Measurements from ENCODE around the gene AKAP13.

AKAP13 gene

DNA sequence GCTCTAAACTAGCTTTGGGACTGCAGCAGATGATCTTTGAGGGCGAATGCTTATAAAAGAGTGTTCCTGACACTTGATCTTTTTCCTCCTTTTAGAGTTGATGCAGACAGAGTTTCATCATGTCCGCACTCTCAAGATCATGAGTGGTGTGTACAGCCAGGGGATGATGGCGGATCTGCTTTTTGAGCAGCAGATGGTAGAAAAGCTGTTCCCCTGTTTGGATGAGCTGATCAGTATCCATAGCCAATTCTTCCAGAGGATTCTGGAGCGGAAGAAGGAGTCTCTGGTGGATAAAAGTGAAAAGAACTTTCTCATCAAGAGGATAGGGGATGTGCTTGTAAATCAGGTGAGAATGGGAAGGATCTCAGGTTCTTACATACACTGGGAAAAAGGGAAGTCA lies 338.6 kb downstream of the AKAP13 start:
- Histone ChIP-seq H3K4me3 (ENCODE audit: low read depth, low read length) (no peak overlapping the region), H3K4me1 (ENCODE audit: control insufficient read depth, insufficient read depth, low read length) (no peaks in the 10 kb centered on the region), H3K27me3 (ENCODE audit: control insufficient read depth, insufficient read depth, low read length) (no peaks in the 10 kb centered on the region), H3K9ac (ENCODE audit: low read depth, low read length) (no peak overlapping the region), H3K9me3 (ENCODE audit: control insufficient read depth, insufficient read depth, low read length) (no peaks in the 10 kb centered on the region), H3K36me3 (ENCODE audit: control insufficient read depth, insufficient read depth, low read length) (peaks cover 4% of the 10 kb centered on the region)

DNA sequence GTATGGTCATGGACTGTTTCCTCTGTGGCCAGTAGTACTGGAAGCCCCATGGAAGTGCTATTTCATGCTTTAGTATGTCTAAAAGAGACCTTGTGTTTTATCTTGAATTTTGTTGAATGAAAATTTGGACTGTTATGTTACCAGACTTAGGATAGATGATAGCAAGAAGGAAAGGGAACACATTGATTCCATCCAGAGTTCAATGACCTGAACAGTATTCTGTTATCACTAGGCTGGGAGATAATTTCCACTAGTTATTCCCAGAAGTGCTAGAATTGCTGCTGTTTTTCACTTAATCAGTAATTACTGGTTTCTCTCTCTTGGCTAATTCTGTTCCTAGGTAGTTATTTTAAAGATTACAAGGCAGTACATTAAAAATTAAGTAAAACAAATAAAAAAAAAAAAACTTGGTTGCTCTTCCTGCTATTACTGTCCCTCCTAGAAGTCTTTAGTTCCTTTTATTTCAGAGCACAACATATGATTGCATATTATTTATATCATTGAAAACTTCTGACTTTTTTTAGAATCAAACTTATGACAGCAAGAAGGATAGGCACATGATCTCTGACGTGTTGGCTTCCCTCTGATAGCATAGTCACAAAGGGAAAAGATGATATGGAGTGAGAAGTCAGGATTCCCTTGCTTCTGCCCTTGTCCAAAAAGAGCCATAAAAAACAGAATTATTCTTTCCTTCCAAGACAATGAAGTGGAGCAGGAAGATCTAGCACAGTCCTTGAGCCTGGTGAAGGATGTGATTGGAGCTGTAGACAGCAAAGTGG lies 342.2 kb downstream of the AKAP13 start:
- H3K9ac ChIP-seq (ENCODE audit: low read depth, low read length), result no peak overlapping the region
- no peaks in the 10 kb centered on the region for H3K9me3 ChIP-seq (ENCODE audit: control insufficient read depth, insufficient read depth, low read length)
- peaks cover 4% of the 10 kb centered on the region for H3K36me3 ChIP-seq (ENCODE audit: control insufficient read depth, insufficient read depth, low read length)
- H3K4me3 ChIP-seq (ENCODE audit: low read depth, low read length), result no peak overlapping the region
- H3K27me3 ChIP-seq (ENCODE audit: control insufficient read depth, insufficient read depth, low read length), result no peaks in the 10 kb centered on the region
- H3K4me1 ChIP-seq (ENCODE audit: control insufficient read depth, insufficient read depth, low read length), result no peaks in the 10 kb centered on the region

DNA sequence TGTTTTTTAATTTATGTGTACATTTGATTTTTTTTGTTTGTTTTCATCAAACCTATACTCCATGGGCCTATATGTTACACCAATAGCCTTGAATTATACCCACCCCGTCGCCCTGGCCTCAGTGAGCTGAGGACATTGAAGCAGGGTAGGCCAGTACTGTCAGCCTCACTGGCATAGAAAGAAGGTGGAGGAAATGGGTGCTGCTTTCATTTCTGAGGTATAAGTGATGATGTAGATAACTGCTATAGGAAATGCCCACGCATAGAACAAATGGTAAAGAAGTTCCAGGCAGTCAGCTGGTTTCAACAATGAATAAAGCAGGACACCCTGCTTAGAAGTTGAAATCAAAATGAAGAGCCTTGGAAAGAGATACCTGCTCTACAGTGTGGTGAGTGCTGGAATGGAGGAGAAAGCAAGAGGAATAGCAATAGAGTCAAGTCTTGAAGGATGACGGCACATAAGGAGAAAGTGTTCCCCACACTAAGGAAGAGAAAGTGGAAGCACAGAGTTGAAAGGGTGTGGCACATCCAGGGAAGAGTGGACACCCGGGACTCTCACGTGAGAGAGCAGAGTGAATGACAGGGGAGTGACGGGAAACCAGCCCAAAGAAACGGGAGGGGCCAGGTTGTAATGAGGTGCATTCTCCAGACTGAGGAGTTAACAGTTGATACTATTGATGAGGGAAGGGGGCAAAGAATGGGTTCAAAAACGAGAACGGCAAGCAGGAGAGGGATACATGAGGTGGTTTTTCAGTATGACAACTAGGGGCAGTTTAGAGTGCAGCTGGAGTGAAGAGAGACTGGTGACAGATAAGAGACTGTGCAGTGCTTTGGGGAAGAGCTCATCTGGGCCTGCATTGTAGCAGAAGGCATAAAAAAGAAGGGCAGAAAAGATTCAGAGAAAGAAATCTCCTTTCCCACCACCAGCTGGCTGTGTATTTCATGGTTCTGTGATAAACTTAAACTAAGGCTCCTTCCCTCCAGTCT lies 343.9 kb downstream of the AKAP13 start:
- no peak overlapping the region for H3K9ac ChIP-seq (ENCODE audit: low read depth, low read length)
- no peaks in the 10 kb centered on the region for H3K4me1 ChIP-seq (ENCODE audit: control insufficient read depth, insufficient read depth, low read length)
- no peak overlapping the region for H3K4me3 ChIP-seq (ENCODE audit: low read depth, low read length)
- H3K27me3 ChIP-seq (ENCODE audit: control insufficient read depth, insufficient read depth, low read length), result no peaks in the 10 kb centered on the region
- peaks cover 4% of the 10 kb centered on the region for H3K36me3 ChIP-seq (ENCODE audit: control insufficient read depth, insufficient read depth, low read length)
- H3K9me3 ChIP-seq (ENCODE audit: control insufficient read depth, insufficient read depth, low read length), result no peaks in the 10 kb centered on the region

DNA sequence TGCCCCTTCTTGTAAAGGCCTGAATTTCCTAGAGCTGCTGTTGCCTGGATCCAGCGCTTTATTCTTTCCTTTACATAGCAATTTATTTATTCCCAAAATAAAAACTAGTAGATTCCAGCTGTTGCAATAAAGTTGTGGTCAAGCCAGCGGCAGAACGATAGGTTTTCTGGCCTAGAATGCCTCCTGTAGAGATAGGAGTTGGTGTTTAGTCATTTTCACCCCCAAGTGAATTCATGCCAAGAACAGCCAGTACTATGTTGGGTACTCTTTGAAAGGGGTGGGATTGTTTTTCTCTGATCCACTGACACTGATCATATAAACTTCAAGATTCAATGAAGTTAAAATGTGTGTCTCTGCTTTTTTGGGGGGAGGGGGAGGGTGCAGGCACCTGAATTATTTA lies 344.6 kb downstream of the AKAP13 start:
- peaks cover 4% of the 10 kb centered on the region for H3K36me3 ChIP-seq (ENCODE audit: control insufficient read depth, insufficient read depth, low read length)

DNA sequence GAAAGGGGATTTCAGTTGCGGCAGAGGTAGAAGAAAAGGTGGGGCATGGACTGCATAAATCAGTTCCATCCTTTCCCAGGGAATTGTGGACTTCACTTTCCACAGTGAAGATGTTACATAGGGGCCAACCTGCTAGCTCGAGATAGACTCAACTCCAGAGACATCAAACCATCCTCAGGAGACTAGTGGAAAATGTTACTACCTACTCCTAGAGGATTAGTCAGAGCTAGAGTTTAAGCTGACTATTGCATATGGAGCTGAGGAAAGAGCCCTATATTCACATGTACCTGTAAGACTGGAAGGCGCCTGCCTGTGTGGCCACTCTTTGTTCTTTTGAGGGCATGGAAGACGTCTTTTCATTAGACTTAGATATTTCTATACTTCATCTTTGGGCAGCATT lies 345.2 kb downstream of the AKAP13 start:
- Histone ChIP-seq H3K9me3 (ENCODE audit: control insufficient read depth, insufficient read depth, low read length) (no peaks in the 10 kb centered on the region), H3K9ac (ENCODE audit: low read depth, low read length) (no peak overlapping the region), H3K4me1 (ENCODE audit: control insufficient read depth, insufficient read depth, low read length) (no peaks in the 10 kb centered on the region), H3K27me3 (ENCODE audit: control insufficient read depth, insufficient read depth, low read length) (no peaks in the 10 kb centered on the region), H3K4me3 (ENCODE audit: low read depth, low read length) (no peak overlapping the region), H3K36me3 (ENCODE audit: control insufficient read depth, insufficient read depth, low read length) (peaks cover 4% of the 10 kb centered on the region)

More for the DNA sequence above, 344.6 kb downstream of the AKAP13 start:
- H3K9ac ChIP-seq (ENCODE audit: low read depth, low read length), result no peak overlapping the region
- H3K9me3 ChIP-seq (ENCODE audit: control insufficient read depth, insufficient read depth, low read length), result no peaks in the 10 kb centered on the region
- no peaks in the 10 kb centered on the region for H3K27me3 ChIP-seq (ENCODE audit: control insufficient read depth, insufficient read depth, low read length)
- no peak overlapping the region for H3K4me3 ChIP-seq (ENCODE audit: low read depth, low read length)
- H3K4me1 ChIP-seq (ENCODE audit: control insufficient read depth, insufficient read depth, low read length), result no peaks in the 10 kb centered on the region

DNA sequence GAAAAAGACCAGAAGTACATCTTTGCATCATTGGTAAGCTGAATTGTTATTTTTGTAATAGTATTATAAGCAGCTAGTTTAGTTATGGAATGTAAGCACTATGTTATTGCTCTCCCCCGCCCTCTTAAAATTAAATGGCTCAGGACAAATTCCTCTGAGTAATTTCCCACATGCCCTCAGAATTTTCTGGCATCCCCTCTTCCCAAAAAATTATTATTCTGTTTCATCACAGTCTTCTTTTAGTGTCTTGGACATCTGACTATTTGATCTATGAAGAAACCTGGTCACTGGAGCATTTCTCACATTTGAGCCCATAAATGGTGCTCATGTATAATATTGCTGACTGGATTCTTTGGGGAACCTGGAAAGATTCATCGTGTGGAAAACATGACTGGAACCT lies 346.1 kb downstream of the AKAP13 start:
- Histone ChIP-seq H3K4me3 (ENCODE audit: low read depth, low read length) (no peak overlapping the region), H3K9ac (ENCODE audit: low read depth, low read length) (no peak overlapping the region), H3K9me3 (ENCODE audit: control insufficient read depth, insufficient read depth, low read length) (no peaks in the 10 kb centered on the region), H3K36me3 (ENCODE audit: control insufficient read depth, insufficient read depth, low read length) (peaks cover 8% of the 10 kb centered on the region), H3K4me1 (ENCODE audit: control insufficient read depth, insufficient read depth, low read length) (no peaks in the 10 kb centered on the region), H3K27me3 (ENCODE audit: control insufficient read depth, insufficient read depth, low read length) (no peaks in the 10 kb centered on the region)

DNA sequence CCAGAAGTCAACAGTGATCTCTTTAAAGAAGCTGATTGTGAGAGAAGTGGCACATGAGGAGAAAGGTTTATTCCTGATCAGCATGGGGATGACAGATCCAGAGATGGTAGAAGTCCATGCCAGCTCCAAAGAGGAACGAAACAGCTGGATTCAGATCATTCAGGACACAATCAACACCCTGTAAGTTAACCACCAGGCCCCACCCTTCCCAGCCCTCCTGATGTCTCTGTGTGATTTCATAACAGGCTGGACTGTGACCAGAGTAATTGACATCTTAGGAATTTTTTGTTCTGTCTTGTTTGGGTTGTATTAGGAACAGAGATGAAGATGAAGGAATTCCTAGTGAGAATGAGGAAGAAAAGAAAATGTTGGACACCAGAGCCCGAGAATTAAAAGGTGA lies 346.7 kb downstream of the AKAP13 start:
- Histone ChIP-seq H3K9ac (ENCODE audit: low read depth, low read length) (no peak overlapping the region), H3K36me3 (ENCODE audit: control insufficient read depth, insufficient read depth, low read length) (peaks cover 8% of the 10 kb centered on the region)

DNA sequence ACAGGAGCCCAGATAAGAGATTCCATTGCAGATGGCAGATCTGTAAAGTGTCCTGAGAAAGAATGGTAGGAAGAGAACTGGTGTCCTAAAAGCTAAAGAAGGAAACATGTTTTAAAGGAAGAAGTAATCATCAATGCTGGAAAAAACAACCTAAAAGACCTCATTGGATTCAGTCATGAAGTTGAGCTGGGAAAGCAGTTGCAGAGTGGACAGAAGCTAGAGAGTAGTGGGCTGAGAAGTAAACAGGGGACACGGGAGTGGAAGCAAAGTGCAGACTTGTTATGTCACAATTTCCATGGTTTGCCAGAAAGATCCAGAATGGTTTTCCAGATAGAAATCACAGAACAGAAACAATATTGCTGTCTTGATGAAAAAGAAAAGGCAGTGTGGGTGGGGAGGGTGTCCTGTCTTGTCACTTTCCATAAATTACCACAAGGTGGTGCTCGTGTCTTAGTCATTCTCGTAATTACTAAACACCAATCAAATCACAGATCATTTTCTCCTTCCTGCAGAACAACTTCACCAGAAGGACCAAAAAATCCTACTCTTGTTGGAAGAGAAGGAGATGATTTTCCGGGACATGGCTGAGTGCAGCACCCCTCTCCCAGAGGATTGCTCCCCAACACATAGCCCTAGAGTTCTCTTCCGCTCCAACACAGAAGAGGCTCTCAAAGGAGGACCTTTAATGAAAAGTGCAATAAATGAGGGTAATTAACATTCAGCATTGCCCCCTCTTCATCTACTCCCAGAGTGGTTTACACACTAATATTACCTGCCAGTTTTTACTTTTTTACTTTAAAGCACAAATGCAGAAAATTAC lies 349.8 kb downstream of the AKAP13 start:
- peaks cover 9% of the 10 kb centered on the region for H3K36me3 ChIP-seq (ENCODE audit: control insufficient read depth, insufficient read depth, low read length)
- no peaks in the 10 kb centered on the region for H3K4me1 ChIP-seq (ENCODE audit: control insufficient read depth, insufficient read depth, low read length)
- peaks cover 3% of the 10 kb centered on the region for H3K9me3 ChIP-seq (ENCODE audit: control insufficient read depth, insufficient read depth, low read length)
- no peak overlapping the region for H3K4me3 ChIP-seq (ENCODE audit: low read depth, low read length)
- H3K9ac ChIP-seq (ENCODE audit: low read depth, low read length), result no peak overlapping the region
- no peaks in the 10 kb centered on the region for H3K27me3 ChIP-seq (ENCODE audit: control insufficient read depth, insufficient read depth, low read length)

More for the DNA sequence above, 346.7 kb downstream of the AKAP13 start:
- Histone ChIP-seq H3K27me3 (ENCODE audit: control insufficient read depth, insufficient read depth, low read length) (no peaks in the 10 kb centered on the region), H3K4me3 (ENCODE audit: low read depth, low read length) (no peak overlapping the region), H3K9me3 (ENCODE audit: control insufficient read depth, insufficient read depth, low read length) (no peaks in the 10 kb centered on the region), H3K4me1 (ENCODE audit: control insufficient read depth, insufficient read depth, low read length) (no peaks in the 10 kb centered on the region)

DNA sequence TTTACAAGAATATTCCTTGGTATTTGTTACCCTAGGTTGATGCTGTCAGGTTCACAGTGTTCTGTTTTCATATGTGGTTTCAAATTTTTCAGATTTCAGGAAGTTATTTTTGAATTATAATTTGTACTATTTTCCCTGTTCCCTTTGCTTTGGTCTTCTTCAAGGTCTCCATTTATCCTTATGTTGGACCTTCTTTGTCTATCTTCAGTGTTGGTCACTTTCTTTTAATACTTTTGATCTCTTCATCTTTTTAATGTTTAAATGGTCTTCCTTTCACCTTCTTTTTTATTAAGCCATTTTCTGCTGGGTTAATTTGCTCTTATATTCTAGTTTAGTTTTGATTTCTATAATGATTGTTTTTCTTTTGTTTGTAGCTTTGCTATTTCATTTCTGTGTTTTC lies 353.0 kb downstream of the AKAP13 start:
- Histone ChIP-seq H3K36me3 (ENCODE audit: control insufficient read depth, insufficient read depth, low read length) (peaks cover 13% of the 10 kb centered on the region), H3K9me3 (ENCODE audit: control insufficient read depth, insufficient read depth, low read length) (peaks cover 3% of the 10 kb centered on the region), H3K27me3 (ENCODE audit: control insufficient read depth, insufficient read depth, low read length) (no peaks in the 10 kb centered on the region), H3K4me3 (ENCODE audit: low read depth, low read length) (no peak overlapping the region), H3K9ac (ENCODE audit: low read depth, low read length) (no peak overlapping the region), H3K4me1 (ENCODE audit: control insufficient read depth, insufficient read depth, low read length) (no peaks in the 10 kb centered on the region)

DNA sequence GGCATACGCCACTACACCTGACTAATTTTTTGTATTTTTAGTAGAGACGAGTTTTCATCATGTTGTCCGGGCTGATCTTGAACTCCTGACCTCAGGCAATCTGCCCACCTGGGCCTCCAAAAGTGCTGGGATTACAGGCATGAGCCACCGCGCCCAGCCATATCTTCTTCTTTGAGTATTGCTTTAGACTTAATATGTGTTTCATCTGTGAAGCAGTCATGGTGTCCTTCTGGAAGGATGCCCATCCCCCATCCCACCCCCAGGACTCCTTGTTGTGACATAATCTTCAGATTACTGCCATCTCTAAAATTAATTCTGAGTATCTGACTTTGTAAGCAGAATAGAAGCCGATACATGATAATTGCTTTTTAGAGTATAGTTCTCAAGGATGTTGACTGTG lies 356.7 kb downstream of the AKAP13 start:
- no peak overlapping the region for H3K4me3 ChIP-seq (ENCODE audit: low read depth, low read length)
- no peaks in the 10 kb centered on the region for H3K27me3 ChIP-seq (ENCODE audit: control insufficient read depth, insufficient read depth, low read length)
- no peak overlapping the region for H3K9ac ChIP-seq (ENCODE audit: low read depth, low read length)
- peaks cover 3% of the 10 kb centered on the region for H3K9me3 ChIP-seq (ENCODE audit: control insufficient read depth, insufficient read depth, low read length)
- peaks cover 10% of the 10 kb centered on the region for H3K36me3 ChIP-seq (ENCODE audit: control insufficient read depth, insufficient read depth, low read length)
- H3K4me1 ChIP-seq (ENCODE audit: control insufficient read depth, insufficient read depth, low read length), result no peaks in the 10 kb centered on the region

DNA sequence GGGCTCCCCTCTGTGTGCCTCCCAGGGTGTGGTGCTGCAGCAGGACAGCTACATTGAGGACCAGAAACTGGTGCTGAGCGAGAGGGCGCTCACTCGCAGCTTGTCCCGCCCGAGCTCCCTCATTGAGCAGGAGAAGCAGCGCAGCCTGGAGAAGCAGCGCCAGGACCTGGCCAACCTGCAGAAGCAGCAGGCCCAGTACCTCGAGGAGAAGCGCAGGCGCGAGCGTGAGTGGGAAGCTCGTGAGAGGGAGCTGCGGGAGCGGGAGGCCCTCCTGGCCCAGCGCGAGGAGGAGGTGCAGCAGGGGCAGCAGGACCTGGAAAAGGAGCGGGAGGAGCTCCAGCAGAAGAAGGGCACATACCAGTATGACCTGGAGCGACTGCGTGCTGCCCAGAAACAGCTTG lies 360.6 kb downstream of the AKAP13 start:
- no peaks in the 10 kb centered on the region for H3K9me3 ChIP-seq (ENCODE audit: control insufficient read depth, insufficient read depth, low read length)
- H3K9ac ChIP-seq (ENCODE audit: low read depth, low read length), result no peak overlapping the region
- H3K36me3 ChIP-seq (ENCODE audit: control insufficient read depth, insufficient read depth, low read length), result peaks cover 24% of the 10 kb centered on the region
- H3K4me1 ChIP-seq (ENCODE audit: control insufficient read depth, insufficient read depth, low read length), result no peaks in the 10 kb centered on the region
- H3K4me3 ChIP-seq (ENCODE audit: low read depth, low read length), result no peak overlapping the region
- no peaks in the 10 kb centered on the region for H3K27me3 ChIP-seq (ENCODE audit: control insufficient read depth, insufficient read depth, low read length)

Data from iPS-15b (cell line).